LoVo (cell line): ENCODE measurements around the gene MED10.
"Not testable (repeated sequence)": the region's sequence is repeated elsewhere in the genome, so short reads cannot be mapped to it uniquely, and the experiment has no call there.

ENCODE experiments used
- DNase-seq: peaks from one replicate; pipeline ENCODE4 v3.0.0-alpha.2; 2016; ENCODE audit warnings: low spot score

The MED10 gene

DNA sequence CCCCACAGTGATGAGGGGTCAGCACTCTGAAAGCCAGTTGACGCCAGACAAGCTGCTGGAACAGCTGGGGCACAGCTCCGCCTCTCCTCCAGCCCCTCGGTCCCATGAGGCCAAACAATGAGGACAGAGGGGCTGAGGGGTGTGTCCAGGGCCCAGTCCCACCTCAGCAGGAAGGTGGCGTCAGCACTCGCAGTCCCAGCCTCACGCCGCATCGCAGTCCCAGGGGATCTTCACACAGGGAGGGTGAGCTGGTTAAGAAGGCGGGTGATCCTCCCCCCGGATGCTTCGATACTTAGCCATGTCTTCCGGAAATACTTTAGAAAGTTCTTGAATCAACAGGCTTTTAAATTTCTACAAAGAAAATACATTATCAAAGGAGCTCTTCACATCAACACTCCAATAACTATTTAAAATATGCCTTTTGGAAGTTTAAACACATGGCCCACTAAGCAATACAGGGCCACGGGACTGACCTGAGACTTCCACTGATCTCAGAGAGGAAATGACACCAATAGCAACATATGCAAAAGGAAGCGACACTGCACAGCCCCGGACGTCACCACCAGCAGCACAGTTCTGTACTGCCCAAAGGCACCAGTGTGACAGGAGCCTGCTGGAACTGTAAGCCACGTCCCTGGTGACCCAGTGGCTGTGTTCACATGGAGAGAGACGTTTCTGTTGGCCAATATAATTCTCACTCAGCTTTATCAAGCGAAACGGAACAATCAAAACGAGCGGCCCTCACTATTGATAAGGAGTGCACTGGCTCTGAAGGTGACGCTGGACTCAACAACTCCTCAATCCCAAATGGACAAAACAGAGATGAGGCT is 5.9 kb downstream of the MED10 start:
- DNase-seq = no peak

DNA sequence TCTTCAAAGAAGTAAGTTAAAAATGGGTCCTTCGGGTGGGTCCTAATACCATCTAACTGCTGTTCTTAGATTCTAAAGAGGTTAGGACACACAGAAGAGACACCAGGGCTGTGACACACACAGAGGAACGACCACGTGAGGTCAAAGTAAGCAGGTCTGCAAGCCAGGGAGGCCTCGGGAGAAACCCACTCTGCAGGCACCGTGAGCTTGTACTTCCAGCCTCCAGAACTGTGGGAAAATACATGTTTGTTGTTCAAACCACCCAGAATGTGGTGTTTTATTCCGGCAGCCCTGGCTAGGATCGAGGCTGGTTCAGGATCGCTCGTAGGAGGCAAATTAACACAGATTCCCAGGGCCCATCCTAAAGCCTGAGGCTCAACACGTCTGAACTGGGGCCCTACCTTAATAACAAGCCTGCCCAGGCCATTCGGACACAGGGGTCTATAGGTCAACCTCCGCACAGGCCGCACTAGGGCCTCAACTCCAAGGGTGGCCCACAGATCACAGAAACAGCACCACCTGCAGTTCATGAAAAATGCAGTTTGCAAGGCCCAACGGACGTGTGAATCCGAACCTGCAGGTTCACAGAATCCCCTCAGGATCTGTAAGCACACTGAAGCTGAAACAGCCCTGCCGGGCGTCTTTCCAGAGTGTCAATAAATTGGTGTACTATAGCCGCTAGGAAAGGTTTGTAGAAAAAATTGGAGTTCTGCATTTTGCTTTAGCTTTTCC is 7.1 kb downstream of the MED10 start:
- DNase-seq = no peak

DNA sequence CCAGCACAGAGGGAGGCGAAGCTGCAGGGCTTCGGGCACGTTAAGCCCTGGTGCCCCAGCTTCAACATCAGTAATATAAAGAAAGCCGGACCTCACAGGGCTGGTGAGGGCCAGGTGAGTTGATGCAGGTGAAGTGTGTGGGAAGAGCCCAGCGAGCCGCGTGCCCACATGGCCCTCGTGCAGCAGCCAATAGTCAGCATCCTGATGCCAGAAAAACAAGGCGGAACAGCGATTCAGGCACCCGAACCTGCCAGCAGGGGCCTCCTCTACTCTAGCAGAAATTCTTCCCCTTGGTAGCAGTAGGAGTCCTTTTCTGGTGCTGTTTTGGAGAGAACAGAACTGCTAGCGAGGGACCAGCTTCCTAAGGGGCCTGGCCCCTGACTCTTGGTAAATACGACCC is 7.8 kb downstream of the MED10 start:
- DNase-seq = no peak

DNA sequence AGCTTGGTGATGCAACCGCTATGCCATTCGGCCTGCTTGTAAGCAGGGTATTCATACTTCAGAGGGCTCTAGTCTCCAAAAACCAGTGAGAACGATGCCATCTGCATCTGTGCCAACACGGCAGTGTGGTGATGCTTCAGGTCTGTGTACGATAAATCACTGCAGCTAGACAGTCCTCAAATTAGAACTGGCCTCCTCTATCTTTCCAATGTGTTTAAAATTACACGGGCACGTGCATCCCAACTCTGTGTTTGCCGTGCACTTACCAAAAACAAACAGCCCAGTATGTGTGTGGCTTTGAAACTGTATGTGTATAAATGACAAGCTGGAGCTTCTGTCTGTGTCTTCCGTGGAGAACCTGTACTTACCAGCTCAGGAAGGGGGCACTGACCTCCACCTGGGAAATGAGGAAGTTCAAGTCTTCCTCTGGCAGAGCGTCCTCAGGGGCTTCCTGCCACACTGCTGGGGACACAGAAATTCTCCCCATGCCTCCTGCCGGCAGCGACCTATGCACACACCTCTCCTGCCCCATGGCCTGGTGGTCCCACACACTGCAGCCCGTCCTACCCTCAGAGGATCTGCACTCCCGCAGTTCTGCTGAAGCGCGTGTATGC is 12.3 kb downstream of the MED10 start:
- DNase-seq = no peak

DNA sequence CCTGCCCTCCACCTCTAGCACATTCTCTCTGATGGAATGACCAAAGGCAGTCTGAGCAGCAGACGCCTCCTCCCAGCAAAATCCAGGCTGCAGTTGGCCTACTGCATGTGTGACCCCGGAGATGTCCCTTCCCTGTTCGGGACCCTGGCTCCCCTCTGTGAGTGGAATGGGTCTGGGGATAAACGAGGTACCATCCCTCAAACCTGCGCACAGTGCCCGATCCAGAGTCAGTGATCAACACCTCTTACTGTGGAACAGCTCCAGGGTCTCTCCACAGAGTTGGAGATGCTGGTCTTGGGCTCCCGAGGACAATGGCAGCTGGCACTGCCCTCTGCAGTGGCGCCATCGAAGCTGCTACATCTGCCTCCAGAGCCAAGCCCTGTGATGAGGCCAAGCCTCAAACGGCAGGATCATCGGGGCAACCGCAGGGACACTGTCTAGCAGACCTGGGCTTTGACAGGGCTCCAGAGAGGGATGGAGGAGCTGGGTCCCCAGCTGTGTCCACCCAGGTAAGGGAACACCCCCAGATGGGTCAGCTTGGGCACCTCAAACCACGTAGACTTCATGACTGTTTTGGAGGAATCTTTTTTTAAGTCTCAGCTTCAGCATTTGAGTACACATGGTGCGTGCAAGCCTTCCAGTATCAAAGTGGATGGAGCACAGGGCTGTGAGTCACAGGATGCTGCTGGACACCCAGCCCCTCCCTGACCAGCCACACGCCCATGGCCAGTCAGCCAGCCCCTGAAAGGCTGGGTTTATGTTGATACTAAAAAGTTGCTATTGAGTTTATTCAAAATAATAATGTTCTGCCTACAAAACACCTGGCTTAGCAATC is 13.0 kb downstream of the MED10 start:
- DNase-seq = no peak

DNA sequence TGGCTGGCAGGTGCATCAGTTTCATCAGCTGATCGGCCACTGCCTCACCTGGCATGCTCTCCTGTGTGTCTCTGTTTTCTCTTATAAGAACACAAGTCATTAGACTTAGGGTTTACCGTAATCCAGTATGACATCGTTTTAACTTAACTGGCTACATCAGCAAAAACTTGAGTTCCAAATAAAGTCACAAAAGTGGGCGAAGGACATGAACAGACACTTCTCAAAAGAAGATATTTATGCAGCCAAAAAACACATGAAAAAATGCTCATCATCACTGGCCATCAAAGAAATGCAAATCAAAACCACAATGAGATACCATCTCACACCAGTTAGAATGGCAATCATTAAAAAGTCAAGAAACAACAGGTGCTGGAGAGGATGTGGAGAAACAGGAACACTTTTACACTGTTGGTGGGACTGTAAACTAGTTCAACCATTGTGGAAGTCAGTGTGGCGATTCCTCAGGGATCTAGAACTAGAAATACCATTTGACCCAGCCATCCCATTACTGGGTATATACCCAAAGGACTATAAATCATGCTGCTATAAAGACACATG is 14.8 kb downstream of the MED10 start:
- not testable (repeated sequence) for DNase-seq

DNA sequence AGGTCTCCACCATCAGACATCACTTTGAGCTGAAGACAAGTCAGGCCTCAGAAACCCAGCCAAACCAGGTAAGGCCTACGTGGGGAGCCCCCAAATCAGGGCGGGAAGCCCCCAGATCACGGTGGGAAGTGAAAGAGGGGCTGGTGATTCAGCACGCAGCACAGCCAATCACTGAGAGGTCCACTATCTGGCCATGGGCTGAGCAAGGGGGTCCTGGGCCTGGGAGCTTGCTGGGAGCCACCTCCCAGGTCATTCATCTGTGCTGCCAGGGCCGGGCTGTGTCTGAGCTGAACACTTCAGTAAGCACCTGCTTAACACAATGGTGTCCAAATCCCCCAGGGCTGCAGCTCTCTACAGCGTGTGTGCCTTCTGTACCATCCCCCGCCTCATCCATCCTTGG is 15.5 kb downstream of the MED10 start:
- DNase-seq = no peak

DNA sequence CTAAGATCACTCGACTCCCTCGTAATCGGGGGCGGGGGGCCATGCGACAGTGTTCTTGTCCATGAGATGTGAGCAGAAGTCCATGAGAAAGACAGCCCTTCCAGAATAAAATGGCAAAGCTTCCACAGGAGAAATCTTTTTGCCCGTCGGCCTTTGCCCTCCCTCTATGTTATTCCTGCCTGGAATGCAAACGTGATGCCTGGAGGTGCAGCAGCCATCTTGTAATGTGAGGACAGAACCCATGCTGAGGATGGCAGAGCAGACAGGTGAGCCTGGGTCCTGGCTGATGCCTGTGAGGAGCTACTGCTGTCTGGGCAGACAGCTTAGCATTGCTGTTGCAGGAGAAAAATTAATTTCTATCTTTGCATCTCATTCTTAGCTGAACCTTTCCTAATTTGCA is 17.2 kb downstream of the MED10 start:
- no peak for DNase-seq

DNA sequence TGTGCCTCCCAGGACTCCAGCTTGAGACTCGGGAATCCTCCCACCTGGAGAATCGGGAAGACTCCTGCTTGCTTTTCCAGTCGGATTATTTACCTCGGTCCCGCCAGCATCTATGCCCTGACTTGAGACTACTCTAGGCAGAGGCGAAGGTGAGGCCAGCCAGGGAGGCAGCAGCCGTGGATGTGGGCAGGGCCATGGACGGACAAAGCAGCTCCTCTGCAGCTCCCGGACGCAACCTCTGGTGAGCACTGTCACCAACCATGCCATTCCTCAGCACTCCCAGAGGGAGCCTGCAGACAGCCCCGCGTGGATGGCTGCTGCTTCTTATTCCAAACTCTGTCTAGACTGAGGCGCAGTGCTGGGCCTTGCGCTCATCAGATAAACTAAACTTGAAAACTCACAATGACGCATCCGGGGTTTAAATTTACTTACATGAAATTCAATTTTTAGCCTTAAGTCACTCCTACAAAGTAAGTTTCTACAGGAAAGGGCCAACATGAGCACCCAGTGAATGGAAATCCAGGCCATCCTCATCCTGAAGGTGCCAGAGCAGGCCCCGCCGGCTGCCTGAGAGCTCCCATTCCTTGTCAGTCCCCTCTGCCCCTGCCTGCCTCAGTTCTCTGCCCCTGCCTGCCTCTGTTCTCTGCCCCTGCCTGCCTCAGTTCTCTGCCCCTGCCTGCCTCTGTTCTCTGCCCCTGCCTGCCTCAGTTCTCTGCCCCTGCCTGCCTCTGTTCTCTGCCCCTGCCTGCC is 17.8 kb downstream of the MED10 start:
- DNase-seq = no peak

DNA sequence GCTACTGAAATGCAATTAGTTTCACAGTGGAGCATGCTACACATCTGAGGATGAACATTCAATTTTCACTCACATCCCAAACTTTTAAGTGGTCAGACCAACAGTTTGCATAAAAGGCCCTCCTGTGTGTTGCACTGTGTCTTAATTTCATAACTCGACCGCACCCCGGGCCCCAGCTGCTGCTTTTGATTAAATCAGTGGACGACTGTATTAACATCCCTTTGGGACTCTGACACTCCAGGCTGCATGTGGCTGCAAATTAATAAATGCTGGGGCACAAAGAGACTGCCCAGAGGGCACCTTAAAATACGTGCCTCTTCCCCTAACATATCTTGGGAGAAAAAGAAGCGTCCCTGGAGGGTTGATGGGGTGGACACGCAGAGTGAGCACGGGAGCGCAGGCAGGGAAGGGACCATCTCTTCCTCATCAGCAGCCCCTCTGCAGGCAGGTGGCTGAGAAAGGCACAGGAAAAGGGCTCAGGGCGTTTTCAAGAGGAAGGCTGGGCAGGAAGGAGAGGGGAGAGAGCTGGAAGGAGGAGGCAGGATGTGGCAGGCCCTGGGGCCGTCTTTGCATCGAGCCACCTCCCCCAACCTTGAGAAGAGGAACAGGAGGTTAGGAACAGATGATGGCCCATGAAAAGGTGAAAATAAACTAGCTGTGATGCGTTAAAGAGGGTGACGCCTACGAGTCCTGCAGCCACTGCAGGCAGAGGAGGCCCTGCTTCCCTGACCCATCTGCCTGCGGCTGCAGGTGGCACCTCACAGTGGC is 18.6 kb downstream of the MED10 start:
- DNase-seq = no peak

DNA sequence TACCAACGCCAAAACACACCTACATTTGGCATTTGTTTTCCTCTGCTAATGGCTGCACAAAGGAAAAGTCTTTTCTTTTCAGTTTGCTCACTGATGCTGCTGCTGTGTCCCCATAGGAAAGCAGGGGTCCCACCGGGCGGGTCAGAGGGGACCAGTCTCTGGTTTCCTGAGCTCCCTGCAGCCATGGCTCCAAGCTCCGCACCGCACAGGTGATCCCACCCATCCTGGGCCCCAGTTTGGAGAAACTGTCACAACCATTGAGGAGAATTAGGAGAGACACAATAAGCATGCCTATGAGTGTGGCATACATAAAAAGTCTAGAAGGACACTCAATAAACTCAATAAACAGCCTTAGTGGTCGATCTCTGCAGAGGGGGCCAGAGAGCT is 19.9 kb downstream of the MED10 start:
- no peak for DNase-seq

DNA sequence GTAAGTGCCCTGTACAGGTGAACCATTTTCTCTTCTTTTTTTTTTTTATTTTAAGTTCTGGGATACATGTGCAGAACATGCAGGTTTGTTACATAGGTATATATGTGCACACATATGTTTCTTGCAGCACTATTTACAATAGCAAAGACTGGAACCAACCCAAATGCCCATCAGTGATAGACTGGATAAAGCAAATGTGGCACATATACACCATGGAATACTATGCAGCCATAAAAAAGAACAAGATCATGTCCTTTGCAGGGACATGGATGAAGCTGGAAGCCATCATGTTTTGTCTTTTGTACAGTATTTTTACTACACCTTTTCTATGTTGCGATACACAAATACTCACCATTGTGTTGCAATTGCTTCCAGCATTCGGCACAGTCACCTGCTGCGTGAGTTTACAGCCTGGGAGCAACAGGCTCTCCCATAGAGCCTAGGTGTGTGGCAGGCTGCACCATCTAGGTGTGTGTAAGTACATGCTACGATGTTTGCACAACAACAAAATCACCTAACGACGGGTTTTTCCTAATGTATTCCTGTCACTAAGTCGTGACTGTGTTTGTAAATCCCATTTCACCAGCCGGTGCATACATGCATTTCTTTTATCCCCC is 20.4 kb downstream of the MED10 start:
- DNase-seq = not testable (repeated sequence)

DNA sequence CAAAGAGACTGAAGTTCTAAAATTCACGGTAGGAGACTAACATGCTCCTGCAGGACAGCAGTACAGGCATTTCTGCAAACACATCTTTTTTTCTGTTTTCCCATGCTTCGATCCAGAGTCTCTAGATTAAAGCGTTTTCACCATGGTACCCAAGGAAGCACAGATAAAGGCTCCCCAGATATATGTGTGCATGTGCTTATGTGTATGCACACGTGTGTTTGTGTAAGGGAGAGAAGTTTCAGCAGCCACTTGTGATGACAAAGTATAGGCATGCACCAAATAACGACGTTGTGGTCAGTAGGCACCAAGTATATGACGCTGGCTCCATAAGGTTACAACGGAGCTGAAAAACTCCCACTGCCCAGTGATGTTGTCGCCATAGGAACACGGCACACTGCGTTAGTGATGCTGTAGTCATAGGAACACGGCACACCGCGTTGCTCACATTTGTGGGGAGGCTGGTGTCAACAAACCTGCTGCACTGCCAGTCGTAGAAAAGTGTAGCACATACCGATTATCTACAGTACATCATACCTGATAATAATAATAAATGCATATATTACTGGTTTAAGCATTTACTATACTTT is 21.7 kb downstream of the MED10 start:
- no peak for DNase-seq

DNA sequence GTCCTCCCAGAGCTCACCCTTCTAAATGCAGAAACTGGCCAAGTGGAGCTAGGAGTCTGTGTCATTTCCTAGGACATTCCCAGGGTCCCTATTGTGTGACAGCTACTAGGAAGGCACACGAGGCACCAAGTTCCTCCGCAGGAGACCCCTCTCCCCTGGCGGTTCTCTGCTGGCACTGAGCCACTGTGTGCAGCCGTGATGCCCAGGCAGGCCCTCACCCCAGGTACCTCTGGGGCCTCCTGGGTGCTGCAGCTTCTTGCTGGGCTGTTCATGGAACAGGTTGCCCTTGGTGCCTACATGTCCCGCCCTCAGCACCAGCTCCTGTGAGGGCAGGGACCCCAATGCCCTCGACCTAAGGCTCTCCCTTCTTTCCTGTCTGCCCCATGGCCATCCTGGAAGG is 23.1 kb downstream of the MED10 start:
- DNase-seq = no peak

DNA sequence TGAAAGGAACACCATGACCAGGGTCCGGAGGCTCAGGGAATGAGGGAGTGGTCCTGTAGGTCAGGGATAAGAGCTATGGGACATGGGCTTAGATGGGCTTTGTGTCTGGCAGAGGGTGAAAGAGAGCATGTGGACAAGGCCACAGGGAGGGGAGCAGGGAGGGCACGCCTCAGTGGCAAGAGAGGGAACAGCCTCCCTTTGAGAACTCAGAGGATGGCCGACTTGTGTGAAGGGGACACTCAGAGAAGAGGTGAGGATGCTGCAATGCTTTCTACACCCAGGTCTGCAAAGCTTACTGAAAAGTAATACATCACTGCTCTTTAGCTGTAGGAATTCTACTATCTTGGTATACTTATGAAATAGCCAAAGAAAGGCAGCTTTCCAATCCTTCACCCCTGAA is 23.5 kb downstream of the MED10 start:
- DNase-seq = no peak

DNA sequence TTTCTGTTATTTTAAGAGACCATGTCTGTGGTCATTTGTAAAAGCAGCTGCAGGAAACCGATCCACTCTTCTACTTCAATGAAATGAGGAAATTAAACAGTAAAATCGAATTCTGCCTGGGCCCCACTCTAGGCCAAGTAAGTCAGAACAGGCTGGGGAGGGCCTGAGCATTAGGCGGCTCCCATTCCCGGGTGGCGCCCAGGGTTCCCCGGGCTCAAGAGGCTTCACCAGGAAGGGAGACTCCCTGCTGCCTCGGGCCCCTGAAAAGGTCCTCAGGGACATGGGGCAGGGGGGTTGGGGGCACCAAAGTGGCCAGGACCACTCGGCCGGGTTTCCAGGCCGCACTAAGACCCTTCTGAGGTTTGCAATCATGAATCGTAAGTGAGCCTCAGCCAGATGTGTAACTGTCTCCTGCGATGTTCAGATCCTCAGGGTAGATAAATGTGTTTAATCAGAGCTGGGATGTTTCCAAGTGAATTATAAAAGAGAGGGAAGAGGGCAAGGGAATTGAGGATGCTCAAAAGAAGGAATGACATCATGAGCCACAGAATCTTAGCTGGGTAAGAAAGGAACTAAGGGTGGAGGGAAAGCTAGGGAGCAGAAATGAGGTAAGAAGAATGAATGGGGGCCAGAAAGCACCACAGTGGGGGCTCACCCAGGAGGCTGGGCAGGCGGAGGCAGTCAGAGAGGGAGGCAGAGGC is 24.6 kb downstream of the MED10 start:
- DNase-seq = no peak

DNA sequence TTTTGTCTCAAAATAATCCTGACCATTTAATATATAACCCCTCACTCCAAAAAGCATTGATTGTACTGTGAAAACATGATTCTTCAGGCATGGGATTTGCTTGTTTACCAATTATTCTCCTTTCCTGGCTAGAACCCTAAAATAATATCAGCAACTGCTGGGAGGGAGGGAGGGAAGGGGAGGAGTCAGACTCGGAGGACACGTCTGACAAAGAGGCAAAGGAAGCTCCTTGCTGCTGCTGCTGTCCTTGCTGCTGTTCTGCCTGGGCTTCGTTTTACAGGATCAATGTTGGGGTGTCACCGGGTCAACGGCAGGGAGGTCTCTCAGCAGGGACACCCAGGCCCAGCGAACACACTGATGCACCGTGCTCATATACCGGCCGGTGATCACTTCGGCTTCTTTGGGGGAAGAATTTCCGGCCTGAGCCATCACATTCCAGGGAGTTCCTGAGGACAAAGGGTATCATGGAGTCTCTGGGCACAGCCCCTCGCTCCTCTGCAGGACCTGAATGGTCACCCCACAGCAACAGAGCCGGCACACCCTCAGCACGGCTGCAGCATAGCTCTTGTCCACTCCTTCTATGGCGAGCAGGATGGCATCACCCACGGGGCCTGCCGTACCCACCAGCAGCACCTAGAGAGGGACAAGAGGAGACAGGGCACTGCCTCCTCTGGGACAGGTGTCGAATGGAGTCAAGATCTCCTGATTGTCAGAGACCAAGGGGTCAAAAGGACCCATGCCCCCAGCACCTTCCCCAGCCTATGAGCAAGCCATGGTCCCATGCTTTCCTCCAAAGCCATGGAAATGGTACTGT is 27.9 kb downstream of the MED10 start:
- DNase-seq = no peak

DNA sequence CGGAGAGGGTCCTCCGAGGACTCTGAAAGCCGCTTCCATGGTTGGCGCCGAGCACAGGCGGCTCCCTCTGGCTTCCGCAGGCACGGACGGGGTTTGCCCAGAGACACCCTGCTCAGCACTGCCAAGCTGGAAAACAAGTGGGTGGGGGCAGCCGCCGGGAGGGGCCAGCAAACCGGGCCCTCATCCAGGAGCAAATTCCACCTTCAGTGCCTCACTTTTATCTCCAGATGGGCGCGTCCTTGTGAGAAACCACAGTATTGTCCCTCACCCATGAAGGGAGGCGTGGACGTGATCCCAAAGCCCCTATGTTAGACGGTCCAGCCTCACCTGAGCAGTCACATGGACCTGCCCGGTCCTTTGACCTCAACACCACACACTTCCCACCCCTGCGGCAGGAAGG is 29.0 kb downstream of the MED10 start:
- DNase-seq = peak; percentile 92
